ENCODE data around the gene DIPK1B.

DIPK1B gene

DNA sequence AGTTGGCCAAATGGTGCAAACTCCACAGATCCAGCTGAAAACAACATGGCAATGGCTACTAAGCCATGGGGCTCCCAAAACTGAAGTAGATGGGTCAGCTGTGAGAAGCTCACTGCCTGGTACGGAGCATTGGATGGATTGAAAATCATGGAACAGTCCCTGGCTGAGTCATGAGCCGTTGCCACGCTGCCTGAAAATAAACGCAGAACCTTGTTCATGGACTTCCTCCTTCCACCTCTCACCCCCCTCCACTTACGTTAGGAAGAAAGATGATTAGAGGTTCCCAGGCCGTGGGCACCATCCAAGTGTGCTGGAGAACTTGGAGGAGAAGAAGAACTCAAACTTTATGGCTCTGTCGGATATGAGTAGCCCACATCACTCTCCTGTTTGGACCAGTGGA, 6.8 kb upstream of the DIPK1B start:
- H3K9ac ChIP-seq (ENCODE audit: low read depth, low read length), result no peak overlapping the region
- DNase-seq, result no peak
- no peak overlapping the region for H3K27ac ChIP-seq (ENCODE audit: low read length)
- H3K27me3 ChIP-seq (ENCODE audit: insufficient read depth, low read length, poor library complexity), result peaks cover 8% of the 10 kb centered on the region
- no peaks in the 10 kb centered on the region for H3K36me3 ChIP-seq (ENCODE audit: insufficient read depth, low read length)
- H4K20me1 ChIP-seq (ENCODE audit: insufficient read depth, low read length), result no peaks in the 10 kb centered on the region
- ATAC-seq (ENCODE audit: insufficient read depth, low read depth), result no peak
- H3K4me3 ChIP-seq (ENCODE audit: low read depth in 1 of 2, low read length in 2 of 2), result no peak overlapping the region
- H3K79me2 ChIP-seq (ENCODE audit: insufficient read depth, low read length), result no peaks in the 10 kb centered on the region
- no peak overlapping the region for H3K4me2 ChIP-seq (ENCODE audit: insufficient read depth, low read length)
- no peak overlapping the region for H2AFZ ChIP-seq (ENCODE audit: low read depth, low read length)
- H3K9me3 ChIP-seq (ENCODE audit: insufficient read depth, low read length, severe bottlenecking), result no peaks in the 10 kb centered on the region
- TF ChIP-seq, protein P1, sequence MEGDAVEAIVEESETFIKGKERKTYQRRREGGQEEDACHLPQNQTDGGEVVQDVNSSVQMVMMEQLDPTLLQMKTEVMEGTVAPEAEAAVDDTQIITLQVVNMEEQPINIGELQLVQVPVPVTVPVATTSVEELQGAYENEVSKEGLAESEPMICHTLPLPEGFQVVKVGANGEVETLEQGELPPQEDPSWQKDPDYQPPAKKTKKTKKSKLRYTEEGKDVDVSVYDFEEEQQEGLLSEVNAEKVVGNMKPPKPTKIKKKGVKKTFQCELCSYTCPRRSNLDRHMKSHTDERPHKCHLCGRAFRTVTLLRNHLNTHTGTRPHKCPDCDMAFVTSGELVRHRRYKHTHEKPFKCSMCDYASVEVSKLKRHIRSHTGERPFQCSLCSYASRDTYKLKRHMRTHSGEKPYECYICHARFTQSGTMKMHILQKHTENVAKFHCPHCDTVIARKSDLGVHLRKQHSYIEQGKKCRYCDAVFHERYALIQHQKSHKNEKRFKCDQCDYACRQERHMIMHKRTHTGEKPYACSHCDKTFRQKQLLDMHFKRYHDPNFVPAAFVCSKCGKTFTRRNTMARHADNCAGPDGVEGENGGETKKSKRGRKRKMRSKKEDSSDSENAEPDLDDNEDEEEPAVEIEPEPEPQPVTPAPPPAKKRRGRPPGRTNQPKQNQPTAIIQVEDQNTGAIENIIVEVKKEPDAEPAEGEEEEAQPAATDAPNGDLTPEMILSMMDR (IDR thresholded peaks at IDR 0.05; ENCODE audit: borderline replicate concordance, extremely low read depth, low read length, poor library complexity, severe bottlenecking), result no peak
- TF ChIP-seq EZH2 (IDR thresholded peaks at IDR 0.05; ENCODE audit: borderline replicate concordance, low read depth, low read length, severe bottlenecking), result no peak
- H3K4me1 ChIP-seq (ENCODE audit: insufficient read depth, low read length), result peaks cover 4% of the 10 kb centered on the region; the same call in 1 of the 2 replicates

DNA sequence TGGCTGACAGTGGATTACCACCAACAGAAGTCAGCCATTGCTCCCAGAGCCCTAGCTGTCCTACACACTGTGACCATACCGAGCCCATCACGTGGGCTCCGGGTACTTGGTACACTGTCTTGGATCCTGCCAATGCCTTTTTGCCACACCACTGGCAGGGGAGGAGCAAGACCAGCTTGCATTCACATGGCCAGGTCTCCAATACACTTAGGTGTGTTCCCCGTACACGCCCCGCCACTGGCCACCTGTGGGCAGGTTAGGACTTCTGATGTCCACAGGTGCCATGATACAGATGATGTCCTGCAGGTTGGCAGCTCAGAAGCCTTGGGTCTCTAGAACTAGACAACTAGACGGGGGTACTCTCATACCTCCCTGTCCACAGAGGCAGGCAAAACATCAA, 5.4 kb upstream of the DIPK1B start:
- no peak for ATAC-seq (ENCODE audit: insufficient read depth, low read depth)
- Histone ChIP-seq H3K27ac (ENCODE audit: low read length) (no peak overlapping the region), H3K4me2 (ENCODE audit: insufficient read depth, low read length) (no peak overlapping the region), H3K27me3 (ENCODE audit: insufficient read depth, low read length, poor library complexity) (peaks cover 5% of the 10 kb centered on the region), H3K36me3 (ENCODE audit: insufficient read depth, low read length) (no peaks in the 10 kb centered on the region), H3K79me2 (ENCODE audit: insufficient read depth, low read length) (no peaks in the 10 kb centered on the region), H3K4me3 (ENCODE audit: low read depth in 1 of 2, low read length in 2 of 2) (no peak overlapping the region), H3K9ac (ENCODE audit: low read depth, low read length) (no peak overlapping the region), H2AFZ (ENCODE audit: low read depth, low read length) (no peak overlapping the region), H3K9me3 (ENCODE audit: insufficient read depth, low read length, severe bottlenecking) (no peaks in the 10 kb centered on the region), H4K20me1 (ENCODE audit: insufficient read depth, low read length) (no peaks in the 10 kb centered on the region), H3K4me1 (ENCODE audit: insufficient read depth, low read length) (peaks cover 4% of the 10 kb centered on the region; the same call in 1 of the 2 replicates)
- no peak for DNase-seq
- TF ChIP-seq, protein P1 (IDR thresholded peaks at IDR 0.05; ENCODE audit: borderline replicate concordance, extremely low read depth, low read length, poor library complexity, severe bottlenecking), result no peak
- no peak for TF ChIP-seq EZH2 (IDR thresholded peaks at IDR 0.05; ENCODE audit: borderline replicate concordance, low read depth, low read length, severe bottlenecking)

DNA sequence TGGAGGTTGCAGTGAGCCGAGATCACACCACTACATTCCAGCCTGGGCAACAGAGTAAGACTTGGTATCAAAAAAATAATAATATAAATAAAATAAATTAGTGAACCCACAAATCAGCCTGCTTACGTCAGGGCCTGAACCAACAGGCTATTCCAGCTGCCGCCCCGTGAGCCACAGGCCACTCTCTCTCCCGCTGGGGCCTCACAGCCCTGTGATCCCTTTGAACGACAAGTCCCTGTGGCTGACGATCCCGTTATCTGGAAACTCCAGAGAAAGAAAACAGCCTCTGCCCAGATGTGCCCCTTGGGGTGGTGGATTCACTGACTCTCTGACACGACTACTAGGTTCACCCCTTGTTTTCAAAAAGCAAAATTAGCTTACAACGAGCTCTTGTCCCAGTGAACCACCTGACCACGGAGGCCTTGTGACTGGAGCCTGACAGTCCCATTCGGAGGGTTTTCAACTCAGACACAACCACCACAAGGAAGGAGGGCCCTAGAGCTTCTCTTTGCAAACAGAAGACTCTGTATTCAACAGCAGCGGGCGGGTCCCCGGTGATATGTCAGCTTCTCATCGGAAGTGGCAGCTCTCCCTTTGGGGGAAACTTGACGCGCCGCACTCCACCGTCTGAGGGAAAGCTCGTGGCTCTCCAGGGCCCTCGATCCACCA, 4.4 kb upstream of the DIPK1B start:
- no peak overlapping the region for H2AFZ ChIP-seq (ENCODE audit: low read depth, low read length)
- no peak overlapping the region for H3K4me2 ChIP-seq (ENCODE audit: insufficient read depth, low read length)
- DNase-seq, result no peak
- no peak overlapping the region for H3K9ac ChIP-seq (ENCODE audit: low read depth, low read length)
- H3K27me3 ChIP-seq (ENCODE audit: insufficient read depth, low read length, poor library complexity), result peaks cover 6% of the 10 kb centered on the region
- no peaks in the 10 kb centered on the region for H3K9me3 ChIP-seq (ENCODE audit: insufficient read depth, low read length, severe bottlenecking)
- no peak for ATAC-seq (ENCODE audit: insufficient read depth, low read depth)
- H3K36me3 ChIP-seq (ENCODE audit: insufficient read depth, low read length), result no peaks in the 10 kb centered on the region
- H3K4me3 ChIP-seq (ENCODE audit: low read depth in 1 of 2, low read length in 2 of 2), result no peak overlapping the region
- peaks cover 4% of the 10 kb centered on the region; the same call in 1 of the 2 replicates for H3K4me1 ChIP-seq (ENCODE audit: insufficient read depth, low read length)
- TF ChIP-seq EZH2 (IDR thresholded peaks at IDR 0.05; ENCODE audit: borderline replicate concordance, low read depth, low read length, severe bottlenecking), result no peak
- TF ChIP-seq, protein P1 (IDR thresholded peaks at IDR 0.05; ENCODE audit: borderline replicate concordance, extremely low read depth, low read length, poor library complexity, severe bottlenecking), result no peak
- H4K20me1 ChIP-seq (ENCODE audit: insufficient read depth, low read length), result no peaks in the 10 kb centered on the region
- H3K79me2 ChIP-seq (ENCODE audit: insufficient read depth, low read length), result no peaks in the 10 kb centered on the region
- no peak overlapping the region for H3K27ac ChIP-seq (ENCODE audit: low read length)
